ENCODE data around the gene NKG7.

NKG7 gene

GRCh38 chr19:51338563-51339312 is 33.7 kb downstream of the NKG7 start:
- DNase-seq (ENCODE audit: low read depth, low spot score) = peak; percentile 68

- DNase-seq (ENCODE audit: low read depth, low spot score) = no peak
Observed at GRCh38 chr19:51337861-51338562, 34.4 kb downstream of the NKG7 start.

GRCh38 chr19:51337141-51337860 is 35.2 kb downstream of the NKG7 start:
- DNase-seq (ENCODE audit: low read depth, low spot score) = no peak

- no peak for DNase-seq (ENCODE audit: low read depth, low spot score)
Observed at GRCh38 chr19:51333836-51334460, 38.5 kb downstream of the NKG7 start.

GRCh38 chr19:51331716-51332115 is 40.7 kb downstream of the NKG7 start:
- DNase-seq (ENCODE audit: low read depth, low spot score) = no peak

- DNase-seq (ENCODE audit: low read depth, low spot score) = no peak
Observed at GRCh38 chr19:51331193-51331592, 41.3 kb downstream of the NKG7 start.

GRCh38 chr19:51330366-51330765 is 42.1 kb downstream of the NKG7 start:
- DNase-seq (ENCODE audit: low read depth, low spot score) = no peak

- no peak for DNase-seq (ENCODE audit: low read depth, low spot score)
Observed at GRCh38 chr19:51329411-51329810, 43.0 kb downstream of the NKG7 start.

GRCh38 chr19:51327066-51328001 is 45.1 kb downstream of the NKG7 start:
- no peak for DNase-seq (ENCODE audit: low read depth, low spot score)

- no peak for DNase-seq (ENCODE audit: low read depth, low spot score)
Observed at GRCh38 chr19:51326216-51327065, 46.0 kb downstream of the NKG7 start.

- no peak for DNase-seq (ENCODE audit: low read depth, low spot score)
Observed at GRCh38 chr19:51325161-51325976, 47.1 kb downstream of the NKG7 start.

GRCh38 chr19:51324167-51324481 is 48.3 kb downstream of the NKG7 start:
- DNase-seq (ENCODE audit: low read depth, low spot score) = no peak

GRCh38 chr19:51323481-51324166 is 48.8 kb downstream of the NKG7 start:
- no peak for DNase-seq (ENCODE audit: low read depth, low spot score)

- no peak for DNase-seq (ENCODE audit: low read depth, low spot score)
Observed at GRCh38 chr19:51321799-51322198, 50.7 kb downstream of the NKG7 start.
